Fibroblast of lung (primary cell): ENCODE data around the gene TRERF1.

ENCODE experiments used
- EZH2 ChIP-seq: IDR thresholded peaks from 2 replicates; pipeline ENCODE4 v1.5.1; 2012; ENCODE audit warnings: low read length, control low read depth, mild to moderate bottlenecking; ENCODE audit errors: missing control alignments
- TF ChIP-seq, protein P1 (sequence below), 2 donors: IDR thresholded peaks in 1 of 2; conservative IDR thresholded peaks in 1 of 2; 1 replicate in 1 of 2; 2 replicates in 1 of 2; pipeline ENCODE4 v1.5.1; 2011 to 2012; ENCODE audit warnings: low read length in 2 of 2, control low read depth in 1 of 2, inconsistent platforms in 1 of 2, low read depth in 1 of 2, mild to moderate bottlenecking in 1 of 2

- TF ChIP-seq, protein P1, sequence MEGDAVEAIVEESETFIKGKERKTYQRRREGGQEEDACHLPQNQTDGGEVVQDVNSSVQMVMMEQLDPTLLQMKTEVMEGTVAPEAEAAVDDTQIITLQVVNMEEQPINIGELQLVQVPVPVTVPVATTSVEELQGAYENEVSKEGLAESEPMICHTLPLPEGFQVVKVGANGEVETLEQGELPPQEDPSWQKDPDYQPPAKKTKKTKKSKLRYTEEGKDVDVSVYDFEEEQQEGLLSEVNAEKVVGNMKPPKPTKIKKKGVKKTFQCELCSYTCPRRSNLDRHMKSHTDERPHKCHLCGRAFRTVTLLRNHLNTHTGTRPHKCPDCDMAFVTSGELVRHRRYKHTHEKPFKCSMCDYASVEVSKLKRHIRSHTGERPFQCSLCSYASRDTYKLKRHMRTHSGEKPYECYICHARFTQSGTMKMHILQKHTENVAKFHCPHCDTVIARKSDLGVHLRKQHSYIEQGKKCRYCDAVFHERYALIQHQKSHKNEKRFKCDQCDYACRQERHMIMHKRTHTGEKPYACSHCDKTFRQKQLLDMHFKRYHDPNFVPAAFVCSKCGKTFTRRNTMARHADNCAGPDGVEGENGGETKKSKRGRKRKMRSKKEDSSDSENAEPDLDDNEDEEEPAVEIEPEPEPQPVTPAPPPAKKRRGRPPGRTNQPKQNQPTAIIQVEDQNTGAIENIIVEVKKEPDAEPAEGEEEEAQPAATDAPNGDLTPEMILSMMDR (conservative IDR thresholded peaks at IDR 0.05 in 1 of 2, IDR thresholded peaks at IDR 0.05 in 1 of 2; ENCODE audit: low read depth in 1 of 2, low read length in 2 of 2): no peak
- TF ChIP-seq EZH2: no peak
Observed at GRCh38 chr6:42409581-42409980, 42.1 kb downstream of the TRERF1 start.
